NCI-H446 (cell line): Measurements from ENCODE around the gene GRK7.
A peak's percentile ranks its signal among the peaks of the same experiment; 100 is the strongest.
"Not testable (repeated sequence)": the region's sequence is repeated elsewhere in the genome, so short reads cannot be mapped to it uniquely, and the experiment has no call there.

Experiments
- DNase-seq, 2 experiments: peaks; one replicate each; lab custom pipeline; 2025; lab: John Stamatoyannopoulos, UW

Gene GRK7

DNA sequence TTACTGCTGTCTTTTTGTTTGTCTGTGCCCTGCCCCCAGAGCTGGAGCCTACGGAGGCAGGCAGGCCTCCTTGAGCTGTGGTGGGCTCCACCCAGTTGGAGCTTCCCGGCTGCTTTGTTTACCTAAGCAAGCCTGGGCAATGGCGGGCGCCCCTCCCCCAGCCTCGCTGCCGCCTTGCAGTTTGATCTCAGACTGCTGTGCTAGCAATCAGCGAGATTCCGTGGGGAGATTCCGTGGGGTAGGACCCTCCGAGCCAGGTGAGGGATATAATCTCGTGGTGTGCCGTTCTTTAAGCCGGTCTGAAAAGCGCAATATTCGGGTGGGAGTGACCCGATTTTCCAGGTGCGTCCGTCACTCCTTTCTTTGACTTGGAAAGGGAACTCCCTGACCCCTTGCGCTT, 656 bp upstream of the GRK7 start:
- not testable (repeated sequence) for DNase-seq

DNA sequence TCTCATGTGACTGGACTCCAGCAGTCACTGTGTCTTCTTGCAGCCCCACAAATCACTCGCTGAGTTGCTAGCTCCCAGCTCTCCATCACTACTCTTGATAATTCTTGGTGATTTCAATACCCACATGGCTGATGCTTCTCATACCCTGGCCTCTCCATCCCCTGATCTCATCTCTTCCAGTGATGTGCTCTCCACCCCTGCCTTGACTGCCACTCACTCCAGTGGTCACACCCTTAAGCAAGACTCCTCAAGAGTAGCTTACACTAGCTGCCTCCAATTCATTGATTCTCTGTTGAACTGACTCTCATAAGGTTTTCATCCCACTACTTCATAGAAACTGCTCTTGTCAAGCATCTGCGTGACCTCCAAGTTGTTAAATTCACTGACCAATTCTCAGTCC, 837 bp downstream of the GRK7 start:
- no peak for DNase-seq

DNA sequence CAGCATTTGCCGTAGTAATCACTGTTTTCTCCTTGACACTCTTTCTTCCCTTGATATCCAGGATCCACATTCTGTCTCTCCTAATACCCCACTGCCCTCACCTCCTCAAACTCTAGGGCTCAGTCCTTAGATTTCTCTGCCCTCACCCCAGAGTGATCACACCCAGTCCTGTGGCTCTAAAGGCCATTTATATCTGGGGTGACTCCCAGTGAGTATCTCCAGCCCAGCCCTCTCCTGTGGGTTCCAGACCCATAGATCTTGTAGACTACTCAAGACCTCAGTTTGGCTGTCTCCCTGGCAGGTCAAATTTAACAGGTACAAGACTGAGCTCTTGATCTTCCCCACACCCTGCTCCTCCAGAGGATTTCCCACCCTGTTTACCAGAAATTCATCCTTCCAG, 1.3 kb downstream of the GRK7 start:
- no peak for DNase-seq

DNA sequence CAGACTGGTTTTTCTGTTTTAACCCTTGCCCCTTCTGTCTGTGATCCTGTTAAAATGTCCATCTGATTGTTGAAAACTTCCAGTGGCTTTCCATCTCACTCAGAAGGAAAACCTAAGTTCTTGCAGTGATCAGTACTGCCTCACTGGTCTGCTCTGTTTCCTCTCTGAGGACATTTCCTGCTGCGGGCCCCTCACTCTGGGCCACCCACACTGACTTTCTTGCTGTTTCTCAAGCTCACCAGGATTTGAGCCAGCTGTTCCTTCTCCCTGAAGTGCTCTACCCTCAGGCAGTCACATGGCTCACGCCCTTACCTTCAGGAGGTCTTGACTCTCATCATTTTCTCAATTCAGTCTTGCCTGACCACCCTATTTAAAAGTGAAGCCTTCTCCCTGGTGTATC, 1.8 kb downstream of the GRK7 start:
- DNase-seq = no peak

DNA sequence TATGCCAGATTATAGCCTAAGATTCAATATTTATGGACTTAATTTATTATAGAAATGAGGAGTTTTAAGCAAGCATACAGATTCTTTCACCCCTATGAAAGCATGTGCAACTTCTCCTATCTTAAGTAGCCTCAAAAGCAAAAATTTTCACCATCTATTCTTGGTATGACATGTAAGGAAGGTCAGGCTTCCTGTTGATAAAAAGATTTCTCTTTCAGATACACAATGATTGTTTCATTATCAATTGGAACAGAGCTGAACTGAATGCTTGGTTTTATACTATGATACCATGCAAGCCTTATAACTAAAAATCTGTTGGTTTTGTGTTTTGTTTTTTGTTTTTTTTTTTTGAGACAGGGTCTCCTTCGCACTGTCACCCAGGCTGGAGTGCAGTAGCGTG, 3.9 kb downstream of the GRK7 start:
- no peak for DNase-seq

DNA sequence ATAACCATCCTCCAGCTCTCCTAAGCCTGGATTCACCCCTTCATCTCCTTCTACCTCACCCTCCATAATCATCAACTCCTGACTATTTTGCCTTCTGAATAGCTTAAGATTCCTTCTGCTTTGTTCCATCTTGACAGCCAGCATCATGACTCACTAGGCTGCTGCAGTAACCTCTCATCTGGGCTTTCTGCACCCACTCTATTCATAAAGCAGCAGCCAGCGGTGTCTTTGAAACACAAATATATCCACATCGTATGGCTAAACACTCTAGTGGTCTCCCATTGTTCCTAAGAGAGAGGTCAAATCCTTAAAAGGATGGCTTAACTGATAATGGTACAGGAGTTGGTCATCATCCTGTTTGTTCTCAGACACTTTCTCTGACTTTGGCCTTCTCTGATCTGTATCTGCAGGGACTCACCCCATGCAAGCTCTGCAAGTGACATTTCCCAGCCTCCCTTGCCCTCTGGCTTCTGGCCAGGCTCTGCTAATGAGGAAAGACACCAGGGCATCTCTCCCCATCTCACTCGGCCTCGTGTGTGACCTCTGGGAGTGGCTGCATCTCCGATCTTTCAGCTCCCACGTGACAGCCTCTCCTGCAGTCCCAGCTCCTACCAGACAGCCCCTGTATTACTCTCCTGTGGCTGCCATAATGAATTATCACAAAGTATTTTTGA, 6.2 kb downstream of the GRK7 start:
- no peak for DNase-seq

DNA sequence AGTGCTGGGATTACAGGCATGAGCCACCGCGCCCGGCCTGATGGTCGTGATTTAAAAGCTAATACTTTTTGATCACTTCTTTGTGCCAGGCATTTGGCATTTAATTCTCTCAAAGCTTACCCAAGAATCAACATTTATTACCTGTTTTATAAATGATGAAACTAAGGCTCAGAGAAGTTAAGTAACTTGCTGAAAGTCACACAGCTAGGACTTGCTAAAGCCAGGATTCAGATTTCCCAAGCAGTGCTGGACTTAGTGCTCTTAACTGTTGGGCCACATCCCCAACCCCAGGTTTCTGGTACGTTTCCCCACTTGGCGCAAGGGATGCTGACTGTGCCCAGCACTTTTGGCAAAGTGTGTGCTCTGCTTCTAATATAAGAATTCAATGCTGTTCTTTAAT, 10.5 kb downstream of the GRK7 start:
- no peak for DNase-seq

DNA sequence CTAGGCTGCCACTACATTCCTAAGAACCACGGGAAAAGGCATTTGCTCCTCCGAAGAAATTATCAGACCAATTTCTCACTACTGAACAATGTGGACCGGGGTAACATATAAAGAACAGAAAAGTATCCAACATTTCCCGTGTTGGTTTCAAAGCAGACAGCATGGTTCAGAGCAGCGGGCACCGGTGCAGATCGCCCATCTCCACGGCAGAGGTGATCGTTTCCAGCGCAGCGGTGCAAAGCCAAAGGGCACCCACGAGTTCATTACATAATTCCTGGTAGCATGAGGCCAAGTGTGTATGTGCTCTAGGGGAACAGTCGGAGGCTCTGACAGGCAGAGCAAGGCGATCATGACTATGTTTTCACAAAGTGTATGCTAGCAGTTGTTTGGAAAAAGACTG, 13.2 kb downstream of the GRK7 start:
- no peak for DNase-seq

DNA sequence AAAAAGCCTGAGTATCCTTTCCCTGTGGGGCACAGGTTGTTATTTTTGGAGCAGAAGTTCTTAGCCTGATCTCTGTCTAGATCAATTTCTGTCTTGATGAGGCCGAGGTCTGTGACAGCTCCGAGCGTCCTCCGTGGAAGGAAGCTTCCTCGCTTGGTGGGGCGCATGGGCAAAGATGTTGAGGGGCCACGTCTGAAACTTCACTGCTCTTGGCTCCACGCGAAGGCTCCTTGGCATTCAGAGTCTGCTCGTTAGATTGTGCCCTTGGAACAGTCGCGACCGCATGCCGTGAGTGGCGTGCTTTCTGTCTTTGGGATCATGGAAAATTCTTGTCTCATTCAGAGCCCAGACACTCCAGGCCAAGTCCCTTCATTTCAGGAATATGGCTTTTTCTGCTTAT, 13.7 kb downstream of the GRK7 start:
- DNase-seq = no peak

DNA sequence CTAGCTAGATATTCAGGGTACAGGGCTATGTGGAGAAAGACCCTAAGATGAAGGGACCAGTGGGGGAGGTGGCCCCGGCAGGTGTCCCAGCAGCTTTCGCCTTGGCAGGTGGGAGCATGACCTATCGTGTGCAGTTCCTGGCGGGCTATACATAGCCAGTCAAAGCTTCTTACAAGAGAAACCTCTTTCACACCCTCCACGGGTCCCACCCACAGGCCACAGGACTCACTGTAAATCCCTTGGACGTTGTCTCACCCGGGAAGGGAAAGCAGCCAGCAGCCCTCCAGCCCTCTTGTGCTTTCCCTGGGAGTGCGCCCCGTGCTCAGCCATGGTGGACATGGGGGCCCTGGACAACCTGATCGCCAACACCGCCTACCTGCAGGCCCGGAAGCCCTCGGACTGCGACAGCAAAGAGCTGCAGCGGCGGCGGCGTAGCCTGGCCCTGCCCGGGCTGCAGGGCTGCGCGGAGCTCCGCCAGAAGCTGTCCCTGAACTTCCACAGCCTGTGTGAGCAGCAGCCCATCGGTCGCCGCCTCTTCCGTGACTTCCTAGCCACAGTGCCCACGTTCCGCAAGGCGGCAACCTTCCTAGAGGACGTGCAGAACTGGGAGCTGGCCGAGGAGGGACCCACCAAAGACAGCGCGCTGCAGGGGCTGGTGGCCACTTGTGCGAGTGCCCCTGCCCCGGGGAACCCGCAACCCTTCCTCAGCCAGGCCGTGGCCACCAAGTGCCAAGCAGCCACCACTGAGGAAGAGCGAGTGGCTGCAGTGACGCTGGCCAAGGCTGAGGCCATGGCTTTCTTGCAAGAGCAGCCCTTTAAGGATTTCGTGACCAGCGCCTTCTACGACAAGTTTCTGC, 15.0 kb downstream of the GRK7 start:
- DNase-seq = no peak

DNA sequence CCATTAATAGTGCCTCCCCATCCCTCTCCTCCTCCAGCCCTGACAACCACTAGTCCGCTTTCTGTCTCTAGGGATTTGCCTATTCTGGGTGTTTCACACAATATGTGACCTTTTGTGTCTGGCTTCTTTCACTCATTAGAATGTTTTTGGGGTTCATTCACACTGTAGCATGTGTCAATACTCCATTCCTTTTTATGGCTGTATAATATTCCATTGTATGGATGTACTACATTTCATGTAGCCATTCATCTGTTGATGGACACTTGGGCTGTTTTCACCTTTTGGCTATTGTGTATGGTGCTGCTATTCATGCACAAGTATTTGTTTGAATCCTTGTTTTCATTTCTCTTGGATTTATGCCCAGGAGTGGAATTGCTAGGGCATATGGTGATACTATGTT, 16.5 kb downstream of the GRK7 start:
- no peak for DNase-seq

DNA sequence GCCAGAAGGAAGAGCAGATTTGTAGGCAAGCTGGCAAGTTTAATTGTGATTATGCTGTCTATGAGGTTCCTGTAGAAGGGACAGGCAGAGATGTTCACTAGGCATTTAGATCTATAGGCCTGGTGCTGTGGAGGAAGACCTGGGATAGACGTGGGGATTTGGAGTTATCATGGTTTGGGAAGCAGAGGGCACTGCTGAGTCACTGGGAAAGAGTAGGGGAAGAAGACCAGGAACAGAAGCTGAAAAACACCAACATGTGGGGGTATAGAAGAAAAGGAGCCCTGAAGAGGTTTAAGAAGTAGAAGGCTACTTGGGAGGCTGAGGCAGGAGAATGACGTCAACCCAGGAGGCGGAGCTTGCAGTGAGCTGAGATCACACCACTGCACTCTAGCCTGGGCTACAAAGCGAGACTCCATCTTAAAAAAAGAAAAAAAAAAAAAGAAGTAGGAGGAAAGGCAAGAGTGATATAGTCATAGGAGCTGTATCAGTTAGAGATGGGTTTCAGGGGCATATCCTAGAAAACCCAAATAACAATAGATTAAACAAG, 19.3 kb downstream of the GRK7 start:
- DNase-seq = no peak

DNA sequence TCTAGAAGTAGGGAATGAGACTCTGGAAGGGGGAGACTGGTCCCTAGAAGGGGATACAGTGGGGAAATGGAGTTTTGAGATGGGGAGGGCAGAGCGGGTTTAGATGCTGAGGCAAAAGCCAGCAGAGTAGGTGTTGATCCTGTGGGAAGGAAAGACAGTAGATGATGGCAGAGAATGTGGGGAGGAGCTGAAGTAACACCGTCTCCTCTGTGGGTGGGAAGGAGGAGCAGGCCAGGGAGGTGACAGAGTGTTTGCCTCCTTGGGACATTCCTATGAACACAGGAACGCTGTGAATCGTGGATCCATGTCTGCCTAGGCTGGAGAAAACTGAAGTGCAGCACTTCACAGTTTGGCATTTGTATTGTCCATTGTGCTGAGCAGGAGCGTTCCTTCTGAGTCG, 20.4 kb downstream of the GRK7 start:
- DNase-seq = no peak

DNA sequence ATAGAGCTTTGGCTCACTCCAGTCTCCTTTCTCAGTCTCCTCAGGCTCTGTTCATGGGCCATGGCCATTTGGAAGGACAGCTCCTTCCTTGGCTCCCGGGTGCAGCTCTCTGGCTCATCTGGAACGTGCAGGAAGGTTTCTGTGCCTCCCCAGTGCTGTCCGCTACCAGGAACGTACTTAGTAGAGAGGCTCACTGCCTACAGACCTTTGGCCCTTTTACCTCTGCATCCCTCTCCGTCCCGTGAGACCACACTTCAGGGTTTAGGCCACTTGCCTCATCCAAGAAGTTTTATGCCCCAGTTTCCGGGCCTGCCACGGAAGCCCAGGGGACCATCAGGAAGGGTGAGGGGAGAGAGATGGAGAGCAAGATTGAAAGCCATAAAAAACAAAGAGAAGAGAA, 20.9 kb downstream of the GRK7 start:
- DNase-seq = no peak

DNA sequence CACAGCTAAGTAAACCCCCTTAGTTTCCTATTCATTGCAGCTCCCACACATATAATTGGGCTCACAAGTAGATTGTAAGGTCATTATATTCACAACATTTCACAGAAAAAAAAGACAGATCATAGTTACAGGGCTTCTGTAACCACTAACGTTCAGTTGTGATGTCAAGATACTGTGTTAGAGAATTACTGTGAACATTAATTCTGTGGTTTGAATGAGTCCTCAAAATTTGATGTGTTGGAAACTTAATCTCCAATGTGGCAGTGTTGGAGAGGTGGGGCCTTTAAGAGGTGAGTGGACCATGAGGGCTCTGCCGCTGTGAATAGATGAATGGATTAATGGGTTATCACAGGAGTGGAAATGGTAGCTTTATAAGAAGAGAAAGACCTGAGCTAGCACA, 21.3 kb downstream of the GRK7 start:
- DNase-seq = no peak

DNA sequence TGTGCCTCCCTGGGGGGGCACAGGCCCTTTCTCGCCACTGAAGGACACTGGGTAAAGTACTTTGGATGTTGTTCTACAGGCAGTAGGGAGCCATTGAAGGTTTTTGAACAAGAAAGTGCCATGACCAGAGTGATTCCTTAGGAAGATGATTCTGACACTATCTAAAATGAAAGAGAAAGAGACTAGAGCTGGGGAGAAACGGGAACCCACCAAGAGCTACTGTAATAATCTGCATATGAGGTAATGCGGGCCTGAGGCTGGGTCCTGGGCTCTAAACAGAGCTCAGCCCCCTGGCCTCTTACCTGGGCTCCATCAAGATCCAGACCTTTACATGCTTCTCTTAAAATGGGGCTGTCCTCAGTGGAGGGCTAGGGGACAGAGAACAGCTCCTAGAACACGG, 24.9 kb downstream of the GRK7 start:
- no peak for DNase-seq

DNA sequence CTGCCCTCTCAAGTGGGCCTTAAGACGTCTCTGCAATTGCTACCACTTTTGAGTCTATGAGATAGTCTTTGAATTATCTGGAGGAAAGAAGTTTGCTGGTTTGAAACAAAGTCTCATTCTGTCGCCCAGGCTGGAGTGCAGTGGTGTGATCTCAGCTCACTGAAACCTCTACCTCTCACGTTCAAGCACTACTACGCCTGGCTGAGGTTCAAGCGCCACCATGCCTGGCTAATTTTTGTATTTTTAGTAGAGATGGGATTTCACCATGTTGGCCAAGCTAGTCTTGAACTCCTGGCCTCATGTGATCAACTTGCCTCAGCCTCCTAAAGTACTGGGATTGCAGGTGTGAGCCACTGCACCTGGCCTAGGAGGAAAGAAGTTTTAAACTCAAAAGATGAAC, 25.5 kb downstream of the GRK7 start:
- not testable (repeated sequence) for DNase-seq

DNA sequence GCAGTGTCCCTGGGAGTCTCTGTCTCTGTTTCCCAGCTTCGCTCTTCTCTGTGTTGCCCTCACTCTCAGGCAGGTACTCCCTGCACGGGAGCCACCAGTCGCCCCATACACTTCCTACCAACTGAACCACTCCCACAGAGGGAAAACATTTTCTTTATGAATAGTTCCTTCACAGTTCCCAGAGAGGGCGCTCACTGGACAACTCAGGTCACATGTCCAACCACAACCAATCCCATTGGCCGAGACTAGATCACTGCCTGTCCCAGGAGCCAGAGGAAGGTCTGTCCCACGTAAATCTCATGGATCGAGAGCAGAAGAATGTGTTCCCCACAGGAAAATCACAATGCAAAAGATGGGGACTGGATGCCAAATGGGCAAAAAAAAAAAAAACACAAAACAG, 26.1 kb downstream of the GRK7 start:
- DNase-seq = peak in 1 of 2 experiments; percentile 21

DNA sequence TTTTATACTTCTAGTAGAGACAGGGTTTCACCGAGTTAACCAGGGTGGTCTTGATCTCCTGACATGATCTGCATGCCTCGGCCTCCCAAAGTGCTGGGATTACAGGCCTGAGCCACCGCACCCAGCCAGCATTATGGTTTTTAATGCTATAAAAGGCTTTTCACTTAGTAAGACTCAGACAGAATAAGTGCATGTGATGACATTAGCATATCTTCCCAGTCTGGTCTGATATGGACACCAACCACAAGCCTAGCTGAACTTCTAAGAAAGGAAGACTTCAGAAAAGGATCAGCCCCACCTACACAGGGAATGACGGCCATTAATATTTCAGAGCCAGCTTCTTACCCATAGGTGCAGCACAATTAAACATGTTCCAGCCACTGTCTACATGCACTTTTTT, 27.0 kb downstream of the GRK7 start:
- no peak for DNase-seq

DNA sequence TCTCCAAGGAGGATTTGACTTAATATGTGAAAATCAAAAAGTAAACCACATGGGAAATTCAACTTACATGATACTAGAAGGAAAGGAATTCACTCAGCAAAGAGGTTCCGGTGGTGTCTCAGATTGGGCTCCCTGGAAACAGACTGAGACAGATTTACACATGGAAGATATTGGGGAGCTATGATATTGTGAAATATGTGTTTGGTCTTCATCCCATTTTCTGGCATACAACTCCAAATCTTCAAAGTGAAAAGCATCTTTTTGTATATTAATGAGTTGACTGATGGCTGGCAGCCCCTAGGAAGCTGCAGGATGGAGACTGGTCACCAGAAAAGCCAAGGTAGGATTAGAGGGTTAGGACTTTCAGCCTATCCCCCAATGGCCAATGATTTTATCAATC, 29.3 kb downstream of the GRK7 start:
- DNase-seq = no peak

DNA sequence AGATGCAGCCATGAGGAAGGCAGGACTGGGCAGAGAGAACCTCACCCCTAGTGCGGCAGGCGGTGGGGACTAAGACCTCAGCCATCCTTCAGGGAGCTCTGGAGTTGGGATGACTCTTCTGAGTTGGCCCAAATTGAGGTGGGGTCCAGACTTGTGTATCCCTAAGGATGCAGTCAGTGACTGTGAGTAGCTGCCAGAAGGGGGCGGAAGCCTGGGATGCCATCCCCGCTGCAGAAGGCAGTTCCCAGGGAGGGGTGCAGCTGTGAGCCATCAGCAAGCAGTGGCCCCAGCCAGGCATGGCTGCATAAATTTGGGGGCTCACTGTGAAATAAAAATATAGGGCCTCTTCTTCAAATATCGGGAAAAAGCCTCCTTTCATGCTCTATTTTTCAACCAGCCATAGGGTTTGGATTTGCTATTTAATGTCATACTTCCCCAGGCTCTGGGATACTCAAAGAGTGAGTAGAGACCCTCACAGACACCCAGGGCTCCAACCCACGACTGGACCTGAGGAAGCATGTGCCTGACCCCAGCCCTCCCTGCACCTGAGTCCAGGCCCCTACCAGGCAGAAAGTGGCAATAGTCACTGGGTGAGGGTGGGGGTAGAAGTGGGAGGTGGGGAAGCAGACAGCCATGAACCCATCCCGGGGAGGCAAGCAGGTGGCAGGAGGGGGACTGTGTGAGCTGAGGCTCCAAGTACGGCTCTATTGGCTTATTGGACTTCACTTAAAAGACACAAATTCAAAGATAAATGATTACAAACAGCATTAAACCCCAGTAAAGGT, 30.5 kb downstream of the GRK7 start:
- DNase-seq = no peak

DNA sequence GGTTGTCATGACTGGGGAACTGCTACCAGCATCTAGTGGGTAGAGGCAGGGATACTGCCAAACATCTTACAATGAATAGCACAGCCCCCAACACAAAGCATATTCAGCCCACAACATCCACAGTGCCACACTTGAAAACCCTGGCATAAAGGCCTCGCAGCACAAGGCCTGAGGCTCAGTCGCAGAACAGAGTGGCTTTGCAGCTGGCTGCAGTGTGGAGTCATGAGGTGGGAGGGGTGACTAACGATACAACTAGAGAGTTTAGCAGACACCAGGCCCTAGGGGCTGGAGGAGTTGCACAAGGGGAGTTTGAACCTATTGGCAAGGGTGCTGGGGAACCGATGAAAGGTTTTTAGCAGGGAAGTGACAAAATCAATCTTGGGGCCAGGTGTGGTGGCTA, 32.1 kb downstream of the GRK7 start:
- DNase-seq = no peak

DNA sequence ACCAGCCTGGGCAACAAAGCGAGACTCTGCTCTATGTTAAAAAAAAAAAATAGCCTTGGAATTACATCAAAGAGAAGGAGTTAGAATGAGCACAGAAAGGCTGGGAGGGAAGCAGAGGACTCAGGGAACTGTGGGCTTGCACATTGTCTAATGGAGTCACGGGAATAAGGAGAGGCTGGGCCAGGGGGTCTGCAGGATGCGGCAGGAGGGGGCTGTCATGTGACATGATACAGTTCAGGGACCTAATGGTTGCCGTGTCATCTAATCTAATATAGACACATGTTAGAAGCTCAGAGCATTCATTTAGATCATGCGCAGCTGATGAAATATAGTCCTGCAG, 32.5 kb downstream of the GRK7 start:
- DNase-seq = no peak
